ENCODE data around the gene ATG16L2. TPM values are rescaled to one million over a fixed set of nuclear protein-coding genes. Genes with fewer than 3 reads are reported as not detected.

ATG16L2 gene
- total RNA-seq, 1 experiment from 2014 or later, result 22.2 TPM

DNA sequence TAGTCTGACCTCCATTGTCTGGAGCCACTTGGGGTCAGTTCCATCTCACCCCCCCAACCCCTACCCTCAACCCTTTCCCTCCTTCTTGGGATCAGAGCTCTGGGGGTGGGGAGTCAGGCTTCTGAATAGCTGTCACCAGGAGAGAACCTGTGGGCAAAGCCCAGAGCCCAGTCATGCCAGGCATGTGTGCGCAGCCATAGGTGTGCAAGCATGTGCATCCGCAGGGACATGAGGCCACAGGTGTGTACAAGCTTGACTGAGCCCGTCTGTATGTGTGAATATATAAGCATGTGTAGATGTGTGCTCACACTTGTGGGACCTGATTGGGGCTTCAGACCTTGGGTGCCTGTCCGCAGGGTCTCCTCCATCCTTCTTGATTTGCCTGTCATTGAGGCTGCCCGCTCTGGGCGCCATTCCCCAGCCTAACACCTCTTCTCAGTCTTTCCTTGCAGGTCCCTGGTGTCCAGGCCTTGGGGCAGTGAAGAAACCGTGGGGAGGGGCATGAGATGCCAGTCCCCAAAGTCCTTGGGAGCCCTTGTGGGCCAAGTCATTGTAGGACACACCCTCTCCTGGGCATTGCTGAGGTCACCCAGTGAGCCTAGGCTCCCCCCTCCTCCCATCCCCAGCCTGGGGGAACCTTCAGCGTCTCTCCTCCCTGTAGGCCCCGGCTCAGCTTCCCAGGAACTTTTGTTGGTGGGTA, 9.0 kb downstream of the ATG16L2 start:
- POLR2A ChIA-PET, result no interaction called here
- no peaks in the 10 kb centered on the region; the same call in 1 of the 2 replicates for H3K36me3 Mint-ChIP-seq
- no peak overlapping the region for H3K27ac Mint-ChIP-seq
- no peaks in the 10 kb centered on the region for H3K9me3 Mint-ChIP-seq
- peak overlapping the region; percentile 31; the same call in 1 of the 2 replicates for H3K4me3 Mint-ChIP-seq
- no peak for TF ChIP-seq GTF2I (CRISPR knock-in tag; conservative IDR thresholded peaks at IDR 0.05)
- no peak for TF ChIP-seq CREM (CRISPR knock-in tag; IDR thresholded peaks at IDR 0.05)
- no peak for TF ChIP-seq NFYB (CRISPR knock-in tag; conservative IDR thresholded peaks at IDR 0.05; ENCODE audit: low read depth)
- TF ChIP-seq ARID4B (CRISPR knock-in tag; IDR thresholded peaks at IDR 0.05; ENCODE audit: borderline replicate concordance), result no peak
- no peak for TF ChIP-seq OVOL2 (CRISPR knock-in tag; IDR thresholded peaks at IDR 0.05; ENCODE audit: borderline replicate concordance)
- TF ChIP-seq, protein P1, sequence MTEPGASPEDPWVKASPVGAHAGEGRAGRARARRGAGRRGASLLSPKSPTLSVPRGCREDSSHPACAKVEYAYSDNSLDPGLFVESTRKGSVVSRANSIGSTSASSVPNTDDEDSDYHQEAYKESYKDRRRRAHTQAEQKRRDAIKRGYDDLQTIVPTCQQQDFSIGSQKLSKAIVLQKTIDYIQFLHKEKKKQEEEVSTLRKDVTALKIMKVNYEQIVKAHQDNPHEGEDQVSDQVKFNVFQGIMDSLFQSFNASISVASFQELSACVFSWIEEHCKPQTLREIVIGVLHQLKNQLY (CRISPR knock-in tag; IDR thresholded peaks at IDR 0.05), result no peak
- no peak for TF ChIP-seq TEAD1 (CRISPR knock-in tag; IDR thresholded peaks at IDR 0.05)
- no peak for TF ChIP-seq ZNF423 (CRISPR knock-in tag; IDR thresholded peaks at IDR 0.05)
- no peak for TF ChIP-seq EMX1 (CRISPR knock-in tag; IDR thresholded peaks at IDR 0.05)
- TF ChIP-seq, protein P2, sequence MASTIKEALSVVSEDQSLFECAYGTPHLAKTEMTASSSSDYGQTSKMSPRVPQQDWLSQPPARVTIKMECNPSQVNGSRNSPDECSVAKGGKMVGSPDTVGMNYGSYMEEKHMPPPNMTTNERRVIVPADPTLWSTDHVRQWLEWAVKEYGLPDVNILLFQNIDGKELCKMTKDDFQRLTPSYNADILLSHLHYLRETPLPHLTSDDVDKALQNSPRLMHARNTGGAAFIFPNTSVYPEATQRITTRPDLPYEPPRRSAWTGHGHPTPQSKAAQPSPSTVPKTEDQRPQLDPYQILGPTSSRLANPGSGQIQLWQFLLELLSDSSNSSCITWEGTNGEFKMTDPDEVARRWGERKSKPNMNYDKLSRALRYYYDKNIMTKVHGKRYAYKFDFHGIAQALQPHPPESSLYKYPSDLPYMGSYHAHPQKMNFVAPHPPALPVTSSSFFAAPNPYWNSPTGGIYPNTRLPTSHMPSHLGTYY (CRISPR knock-in tag; IDR thresholded peaks at IDR 0.05), result no peak
- TF ChIP-seq MAX (CRISPR knock-in tag; IDR thresholded peaks at IDR 0.05), result no peak
- DNase-seq (ENCODE audit: low spot score) (no peak), ATAC-seq (no peak)
- H3K4me1 Mint-ChIP-seq, result peaks cover 17% of the 10 kb centered on the region
- peaks cover 36% of the 10 kb centered on the region for H3K27me3 Mint-ChIP-seq (ENCODE audit: low read depth)
- CTCF ChIA-PET, result interaction anchor here (1.4 to 3.1 kb wide), 7 partner anchors 10 to 484 kb away, joined by 3 to 22 read pairs (median 8); partner anchors contain the start of genes FCHSD2 and STARD10

- Mint-ChIP-seq H3K36me3 (no peaks in the 10 kb centered on the region), H3K27ac (no peak overlapping the region), H3K27me3 (ENCODE audit: low read depth) (peaks cover 36% of the 10 kb centered on the region), H3K4me3 (no peak overlapping the region), H3K4me1 (peaks cover 16% of the 10 kb centered on the region), H3K9me3 (no peaks in the 10 kb centered on the region)
- ATAC-seq, result no peak
- POLR2A ChIA-PET, result no interaction called here
- no peak for DNase-seq (ENCODE audit: low spot score)
- CTCF ChIA-PET, result interaction anchor here (1.9 kb wide), 1 partner anchor 11 kb away, joined by 4 read pairs; no protein-coding TSS in a partner anchor
- TF ChIP-seq, protein P3, sequence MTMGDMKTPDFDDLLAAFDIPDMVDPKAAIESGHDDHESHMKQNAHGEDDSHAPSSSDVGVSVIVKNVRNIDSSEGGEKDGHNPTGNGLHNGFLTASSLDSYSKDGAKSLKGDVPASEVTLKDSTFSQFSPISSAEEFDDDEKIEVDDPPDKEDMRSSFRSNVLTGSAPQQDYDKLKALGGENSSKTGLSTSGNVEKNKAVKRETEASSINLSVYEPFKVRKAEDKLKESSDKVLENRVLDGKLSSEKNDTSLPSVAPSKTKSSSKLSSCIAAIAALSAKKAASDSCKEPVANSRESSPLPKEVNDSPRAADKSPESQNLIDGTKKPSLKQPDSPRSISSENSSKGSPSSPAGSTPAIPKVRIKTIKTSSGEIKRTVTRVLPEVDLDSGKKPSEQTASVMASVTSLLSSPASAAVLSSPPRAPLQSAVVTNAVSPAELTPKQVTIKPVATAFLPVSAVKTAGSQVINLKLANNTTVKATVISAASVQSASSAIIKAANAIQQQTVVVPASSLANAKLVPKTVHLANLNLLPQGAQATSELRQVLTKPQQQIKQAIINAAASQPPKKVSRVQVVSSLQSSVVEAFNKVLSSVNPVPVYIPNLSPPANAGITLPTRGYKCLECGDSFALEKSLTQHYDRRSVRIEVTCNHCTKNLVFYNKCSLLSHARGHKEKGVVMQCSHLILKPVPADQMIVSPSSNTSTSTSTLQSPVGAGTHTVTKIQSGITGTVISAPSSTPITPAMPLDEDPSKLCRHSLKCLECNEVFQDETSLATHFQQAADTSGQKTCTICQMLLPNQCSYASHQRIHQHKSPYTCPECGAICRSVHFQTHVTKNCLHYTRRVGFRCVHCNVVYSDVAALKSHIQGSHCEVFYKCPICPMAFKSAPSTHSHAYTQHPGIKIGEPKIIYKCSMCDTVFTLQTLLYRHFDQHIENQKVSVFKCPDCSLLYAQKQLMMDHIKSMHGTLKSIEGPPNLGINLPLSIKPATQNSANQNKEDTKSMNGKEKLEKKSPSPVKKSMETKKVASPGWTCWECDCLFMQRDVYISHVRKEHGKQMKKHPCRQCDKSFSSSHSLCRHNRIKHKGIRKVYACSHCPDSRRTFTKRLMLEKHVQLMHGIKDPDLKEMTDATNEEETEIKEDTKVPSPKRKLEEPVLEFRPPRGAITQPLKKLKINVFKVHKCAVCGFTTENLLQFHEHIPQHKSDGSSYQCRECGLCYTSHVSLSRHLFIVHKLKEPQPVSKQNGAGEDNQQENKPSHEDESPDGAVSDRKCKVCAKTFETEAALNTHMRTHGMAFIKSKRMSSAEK (CRISPR knock-in tag; IDR thresholded peaks at IDR 0.05; ENCODE audit: borderline replicate concordance), result no peak
- no peak for TF ChIP-seq ZNF396 (CRISPR knock-in tag; IDR thresholded peaks at IDR 0.05; ENCODE audit: borderline replicate concordance)
- TF ChIP-seq JAZF1 (CRISPR knock-in tag; IDR thresholded peaks at IDR 0.05), result no peak
- no peak for TF ChIP-seq NFE2L1 (CRISPR knock-in tag; IDR thresholded peaks at IDR 0.05)
- TF ChIP-seq, protein P4, sequence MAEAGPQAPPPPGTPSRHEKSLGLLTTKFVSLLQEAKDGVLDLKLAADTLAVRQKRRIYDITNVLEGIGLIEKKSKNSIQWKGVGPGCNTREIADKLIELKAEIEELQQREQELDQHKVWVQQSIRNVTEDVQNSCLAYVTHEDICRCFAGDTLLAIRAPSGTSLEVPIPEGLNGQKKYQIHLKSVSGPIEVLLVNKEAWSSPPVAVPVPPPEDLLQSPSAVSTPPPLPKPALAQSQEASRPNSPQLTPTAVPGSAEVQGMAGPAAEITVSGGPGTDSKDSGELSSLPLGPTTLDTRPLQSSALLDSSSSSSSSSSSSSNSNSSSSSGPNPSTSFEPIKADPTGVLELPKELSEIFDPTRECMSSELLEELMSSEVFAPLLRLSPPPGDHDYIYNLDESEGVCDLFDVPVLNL (CRISPR knock-in tag; IDR thresholded peaks at IDR 0.05; ENCODE audit: borderline replicate concordance, low read depth), result no peak
- no peak for TF ChIP-seq PRDM15 (CRISPR knock-in tag; IDR thresholded peaks at IDR 0.05)
- TF ChIP-seq ZNF121 (CRISPR knock-in tag; IDR thresholded peaks at IDR 0.05), result no peak
- no peak for TF ChIP-seq EMX1 (CRISPR knock-in tag; IDR thresholded peaks at IDR 0.05)
Measured at GRCh38 chr11:72824020-72824419, 9.8 kb downstream of the ATG16L2 start.
